Endothelial cell of hepatic sinusoid (primary cell): Measurements from ENCODE around the gene COL27A1.

ENCODE experiments used
- in situ Hi-C: cut with HindIII; loops from 2 replicates; pipeline ENCODE4 v1.10.0; 2017; ENCODE audit warnings: low sequenced_read_pairs

Gene COL27A1

DNA sequence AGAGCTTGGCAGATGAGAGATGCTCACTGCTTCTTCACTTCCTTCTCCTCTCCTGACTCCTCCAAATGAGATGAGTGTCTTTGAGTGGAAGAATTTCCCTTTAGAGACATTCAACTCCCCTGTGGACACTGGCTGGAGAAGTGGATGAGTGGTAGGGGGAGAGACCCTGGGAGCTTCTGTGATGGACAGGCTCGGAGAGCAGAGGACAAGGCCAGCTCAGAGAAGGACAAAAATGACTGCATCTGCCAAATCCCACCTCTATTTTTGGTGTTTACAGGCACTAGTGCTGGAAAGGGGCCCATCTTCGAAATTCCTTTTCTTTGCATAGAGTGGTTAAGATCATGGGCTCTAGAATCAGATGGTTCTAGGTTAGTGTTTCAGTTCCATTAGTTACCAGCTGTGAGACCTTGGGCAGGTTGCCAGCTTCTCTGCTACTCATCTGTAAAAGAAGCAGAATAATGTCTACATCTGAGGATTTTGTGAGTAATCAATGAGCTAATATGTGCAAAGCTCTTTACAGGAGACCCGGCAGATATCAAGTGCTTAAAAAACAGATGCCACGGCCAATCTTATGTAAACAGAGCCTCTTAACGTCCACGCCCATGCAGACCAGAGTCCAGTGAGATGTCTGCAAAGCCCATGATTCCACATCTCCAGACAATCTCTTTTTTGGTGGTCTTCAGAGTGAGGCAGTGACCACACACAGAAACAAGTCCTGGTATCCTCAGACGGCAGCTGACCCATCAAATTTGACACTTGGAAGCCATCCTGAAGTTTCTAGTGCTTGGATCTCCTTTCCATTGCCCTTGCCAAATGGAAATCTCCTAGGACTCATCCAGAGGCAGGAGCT, 13.6 kb upstream of the COL27A1 start:
- in situ Hi-C loops, result no loop called here

DNA sequence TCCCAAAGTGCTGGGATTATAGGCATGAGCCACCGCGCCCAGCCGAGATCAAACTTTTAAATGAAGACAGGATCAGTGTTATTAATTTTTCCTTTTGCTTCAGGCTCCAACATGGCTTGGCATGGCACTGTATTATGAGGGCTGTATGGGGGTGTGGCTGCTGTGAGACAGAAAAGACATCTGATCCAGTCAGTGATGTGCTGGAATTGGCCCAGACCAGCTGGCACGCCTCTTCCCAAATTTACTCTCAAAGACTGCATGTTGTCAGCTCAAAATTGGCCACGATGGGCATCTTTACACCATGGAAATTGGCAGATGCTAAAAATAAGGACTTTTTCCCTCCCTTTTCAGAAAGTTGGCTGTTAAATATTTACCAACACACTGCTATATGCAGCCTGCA, 12.1 kb upstream of the COL27A1 start:
- in situ Hi-C loops, result no loop called here

DNA sequence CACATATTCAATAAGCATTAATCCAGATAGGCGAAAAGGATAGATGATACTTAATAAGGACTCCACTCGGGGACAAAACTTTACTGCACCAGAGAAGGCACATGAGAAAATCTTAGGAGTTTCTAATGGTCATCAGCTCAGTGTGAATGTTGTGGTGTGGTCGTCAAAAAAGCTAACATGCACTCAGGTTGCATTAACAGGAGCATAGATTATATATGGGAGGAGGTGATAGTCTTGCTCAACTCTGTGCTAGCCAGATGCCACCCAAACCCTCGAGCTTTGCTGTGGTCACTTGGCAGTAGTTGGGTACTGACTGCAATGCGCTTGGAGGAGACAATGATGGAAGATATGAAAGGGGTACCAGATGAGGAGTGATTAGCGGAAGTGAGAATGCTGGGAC, 8.6 kb upstream of the COL27A1 start:
- in situ Hi-C loops, result no loop called here

DNA sequence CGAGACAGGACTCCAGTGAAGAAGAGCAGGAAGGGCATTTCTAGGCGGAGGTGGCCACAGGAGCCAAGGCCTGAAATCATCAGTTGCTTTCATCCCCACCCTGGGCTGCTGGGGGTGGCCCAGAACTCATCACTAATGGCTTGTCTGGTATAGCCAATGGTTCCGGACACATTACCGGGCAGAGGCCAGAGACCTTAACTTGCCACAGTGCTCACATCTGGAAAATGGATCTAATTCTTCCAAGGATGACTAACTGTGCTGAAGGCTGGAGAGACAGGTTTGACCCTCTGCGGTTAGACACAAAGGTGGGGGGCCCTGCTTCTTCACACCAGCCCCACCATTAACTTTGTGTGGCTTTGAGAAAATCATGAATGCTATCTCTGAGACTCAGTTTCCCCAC, 6.2 kb upstream of the COL27A1 start:
- in situ Hi-C loops, result no loop called here

DNA sequence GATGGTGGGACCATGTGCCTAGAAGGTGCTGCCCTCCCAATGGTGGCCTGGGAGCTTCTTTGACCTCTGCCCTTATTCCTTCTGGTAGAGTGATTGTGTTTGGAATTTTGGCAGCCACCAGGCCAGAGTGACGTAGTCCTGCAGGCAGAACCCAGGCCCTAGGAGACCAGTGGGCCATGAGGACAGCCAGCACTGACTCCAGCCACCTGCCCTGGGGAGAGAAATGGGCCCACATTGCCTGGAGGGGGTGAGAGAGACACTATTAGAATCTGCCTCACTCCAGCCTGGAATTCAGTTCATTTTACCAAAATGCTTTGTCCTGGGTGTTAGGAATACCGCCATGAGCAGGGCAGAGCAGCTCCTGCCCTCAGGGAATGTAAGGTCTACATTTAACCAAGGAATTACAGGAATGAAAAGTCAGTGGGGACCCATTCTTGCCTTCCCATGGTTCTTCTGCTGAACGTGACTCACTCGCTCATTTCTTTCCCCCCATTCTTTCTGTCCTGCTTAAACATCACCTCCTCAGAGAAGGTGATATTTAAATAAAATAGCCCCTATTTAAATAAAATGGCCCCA, 5.5 kb upstream of the COL27A1 start:
- in situ Hi-C loops, result loop anchor here (5.0 to 10.0 kb wide), 2 partner anchors 43 to 85 kb away; no protein-coding TSS in a partner anchor

- in situ Hi-C loops, result loop anchor here (5.0 to 10.0 kb wide), 2 partner anchors 43 to 84 kb away; no protein-coding TSS in a partner anchor
These were observed 4.7 kb upstream of the COL27A1 start for GRCh38 chr9:114150608-114151007.

GRCh38 chr9:114151426-114151956, 3.8 kb upstream of the COL27A1 start:
- in situ Hi-C loops, result loop anchor here (5.0 to 10.0 kb wide), 2 partner anchors 44 to 83 kb away; no protein-coding TSS in a partner anchor

GRCh38 chr9:114153761-114154599, 1.4 kb upstream of the COL27A1 start:
- in situ Hi-C loops, result loop anchor here (5.0 to 10.0 kb wide), 2 partner anchors 47 to 81 kb away; no protein-coding TSS in a partner anchor

DNA sequence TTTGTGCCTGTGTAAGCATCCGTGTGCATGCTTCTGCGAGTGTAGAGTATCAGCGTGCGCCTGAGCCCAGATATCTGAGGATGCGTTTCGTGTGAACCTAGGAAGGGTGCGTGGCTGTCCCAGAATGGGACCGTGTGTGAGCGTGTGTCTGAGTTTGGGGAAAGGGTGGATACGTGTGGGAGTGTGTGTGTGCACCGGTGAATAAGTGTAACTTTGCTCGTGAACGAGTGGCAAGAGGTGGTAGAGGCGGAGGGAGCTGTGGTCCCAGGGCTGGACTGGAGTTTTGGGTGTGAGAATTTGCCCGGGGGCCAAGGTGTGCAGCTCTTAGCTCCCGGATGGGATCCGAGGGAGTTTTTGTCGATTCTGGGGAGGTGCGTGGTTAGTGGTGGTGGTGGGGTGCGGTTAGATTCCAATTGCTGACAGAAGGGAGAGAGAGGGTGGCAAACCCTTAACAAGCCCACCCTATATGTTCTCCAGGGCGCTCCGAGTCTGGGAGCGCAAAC, 686 bp upstream of the COL27A1 start:
- in situ Hi-C loops, result loop anchor here (5.0 to 10.0 kb wide), 3 partner anchors 47 to 80 kb away; no protein-coding TSS in a partner anchor

GRCh38 chr9:114155995-114156656, 789 bp downstream of the COL27A1 start:
- in situ Hi-C loops, result loop anchor here (5.0 to 10.0 kb wide), 2 partner anchors 46 to 79 kb away; no protein-coding TSS in a partner anchor

GRCh38 chr9:114156657-114157421, 1.5 kb downstream of the COL27A1 start:
- in situ Hi-C loops, result loop anchor here (5.0 to 10.0 kb wide), 2 partner anchors 45 to 78 kb away; no protein-coding TSS in a partner anchor

DNA sequence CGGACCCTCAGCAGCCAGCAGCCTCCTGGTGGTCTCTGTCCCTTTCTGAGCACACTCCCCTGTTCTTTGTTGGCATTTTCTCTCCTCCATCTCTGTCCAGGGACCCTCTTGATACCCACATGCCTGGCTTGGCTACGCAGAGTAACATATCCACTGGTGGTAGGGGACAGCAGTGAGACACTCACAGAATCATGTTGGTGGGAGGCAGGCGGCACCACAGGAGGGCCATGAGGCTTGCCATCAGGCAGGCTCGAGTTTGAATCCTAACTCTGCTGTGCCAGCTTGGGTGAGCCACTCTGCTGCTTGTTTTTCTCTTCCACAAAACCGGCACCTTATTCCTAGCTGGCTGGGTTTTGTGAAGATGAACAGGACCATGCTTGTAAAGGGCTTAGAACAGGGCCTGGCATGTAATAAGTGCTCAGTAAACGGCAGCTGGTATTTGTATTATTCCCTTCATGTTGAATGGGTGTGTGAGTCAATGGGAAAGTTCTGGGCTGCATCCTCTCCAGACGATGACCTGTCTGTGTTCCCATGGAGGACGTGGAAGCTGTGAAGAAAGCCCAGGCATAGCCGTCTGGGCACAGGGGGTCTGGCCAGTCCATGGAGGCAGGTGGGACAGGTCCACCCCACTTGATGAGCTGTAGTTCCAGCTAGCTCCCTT, 2.3 kb downstream of the COL27A1 start:
- in situ Hi-C loops, result loop anchor here (5.0 to 10.0 kb wide), 2 partner anchors 45 to 77 kb away; no protein-coding TSS in a partner anchor

GRCh38 chr9:114158482-114159130, 3.3 kb downstream of the COL27A1 start:
- in situ Hi-C loops, result loop anchor here (5.0 to 10.0 kb wide), 2 partner anchors 44 to 76 kb away; no protein-coding TSS in a partner anchor

DNA sequence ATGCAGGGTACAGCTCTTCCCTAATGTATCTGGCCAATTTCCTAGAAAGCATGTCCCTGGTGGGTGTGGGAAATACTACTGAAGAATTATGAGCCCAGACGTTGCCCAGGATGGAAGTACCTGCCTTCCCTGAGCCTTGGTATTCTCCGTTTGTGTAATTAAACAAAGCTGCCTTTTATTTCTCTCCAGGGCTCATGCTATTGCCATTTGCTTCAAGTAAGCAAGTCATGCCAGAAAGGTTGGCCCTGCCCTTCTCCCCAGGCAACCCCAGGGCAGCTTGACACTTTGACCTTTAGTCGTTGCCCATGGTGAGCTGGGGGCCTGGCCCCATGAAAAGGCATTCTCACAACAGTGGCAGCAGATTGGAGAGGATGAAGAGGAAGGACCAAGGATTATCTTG, 4.4 kb downstream of the COL27A1 start:
- in situ Hi-C loops, result loop anchor here (5.0 to 10.0 kb wide), 2 partner anchors 43 to 75 kb away; no protein-coding TSS in a partner anchor

GRCh38 chr9:114161513-114161912, 6.2 kb downstream of the COL27A1 start:
- in situ Hi-C loops, result no loop called here

- in situ Hi-C loops, result no loop called here
These were observed 8.2 kb downstream of the COL27A1 start for GRCh38 chr9:114163517-114163951.

GRCh38 chr9:114164191-114164794, 9.0 kb downstream of the COL27A1 start:
- in situ Hi-C loops, result no loop called here
